SU-DHL-6 (cell line): Measurements from ENCODE around the gene MIA3.

Source experiments
- H2AFZ ChIP-seq: fragments of 200-600 bp; sonication (generic); 2 replicates; pipeline ENCODE4 v1.6.1; 2014; ENCODE audit warnings: low read depth, mild to moderate bottlenecking, moderate library complexity, mixed read lengths, antibody characterized with exemption, low read length; ENCODE audit not compliant: severe bottlenecking
- H3F3A ChIP-seq: fragments of 200-600 bp; shearing (Covaris generic); 2 replicates; pipeline ENCODE4 v1.6.0; 2016; ENCODE audit warnings: antibody characterized with exemption, mild to moderate bottlenecking; ENCODE audit not compliant: insufficient read depth
- H3K27ac ChIP-seq: fragments of 200-600 bp; sonication (generic); 2 replicates; pipeline ENCODE4 v1.5.1; 2016; ENCODE audit warnings: low read depth, mild to moderate bottlenecking, low read length, moderate library complexity, mixed read lengths
- H3K27me3 ChIP-seq: fragments of 200-600 bp; sonication (generic), shearing (Covaris generic); 2 replicates; pipeline ENCODE4 v1.6.0; 2014; ENCODE audit warnings: mild to moderate bottlenecking, low read length
- H3K36me3 ChIP-seq: fragments of 200-600 bp; sonication (generic); 2 replicates; pipeline ENCODE4 v1.6.1; 2014; ENCODE audit warnings: mild to moderate bottlenecking, low read length, mixed read lengths
- H3K4me2 ChIP-seq: fragments of 300-600, 200-600 bp; shearing (Covaris generic), sonication (generic); 2 replicates; pipeline ENCODE4 v1.6.0; 2014; ENCODE audit warnings: low read length, low read depth, mild to moderate bottlenecking; ENCODE audit not compliant: poor library complexity, severe bottlenecking
- H3K4me3 ChIP-seq: fragments of 200-600 bp; sonication (generic); 2 replicates; pipeline ENCODE4 v1.5.1; 2014; ENCODE audit warnings: antibody characterized with exemption, low read length, mild to moderate bottlenecking, mixed read lengths; ENCODE audit not compliant: insufficient read depth, poor library complexity, severe bottlenecking
- H3K79me2 ChIP-seq: fragments of 200-600 bp; sonication (generic); 2 replicates; pipeline ENCODE4 v1.6.1; 2014; ENCODE audit warnings: mild to moderate bottlenecking, low read length, moderate library complexity; ENCODE audit not compliant: insufficient read depth
- H3K9ac ChIP-seq: fragments of 200-600 bp; sonication (generic); 2 replicates; pipeline ENCODE4 v1.7.0; 2014; ENCODE audit warnings: mild to moderate bottlenecking, low read length
- H3K9me2 ChIP-seq: fragments of 200-600 bp; sonication (generic); replicated peaks from 2 replicates; pipeline ENCODE4 v1.6.1; 2014; ENCODE audit warnings: low read length; ENCODE audit not compliant: insufficient read depth
- H3K9me3 ChIP-seq: fragments of 200-600 bp; sonication (generic); 2 replicates; pipeline ENCODE4 v1.6.1; 2014; ENCODE audit warnings: low read length, mixed read lengths; ENCODE audit not compliant: insufficient read depth
- H4K20me1 ChIP-seq: fragments of 200-600 bp; sonication (generic); 2 replicates; pipeline ENCODE4 v1.6.1; 2014; ENCODE audit warnings: low read depth, mild to moderate bottlenecking, antibody characterized with exemption, low read length, moderate library complexity, mixed read lengths
- EZH2phosphoT487 ChIP-seq: fragments of 200-600 bp; sonication (generic), shearing (Covaris generic); conservative IDR thresholded peaks from 2 replicates; pipeline ENCODE4 v1.6.1; 2018; ENCODE audit warnings: mild to moderate bottlenecking, antibody characterized with exemption, low read length, moderate library complexity, mixed read lengths
- TF ChIP-seq, protein P1 (sequence below): fragments of 200-600 bp; sonication (generic); IDR thresholded peaks from one replicate; pipeline ENCODE4 v1.5.1; 2017; ENCODE audit warnings: antibody characterized with exemption, mild to moderate bottlenecking, low read length, moderate library complexity; ENCODE audit not compliant: insufficient read depth, poor library complexity, severe bottlenecking

MIA3 gene

DNA sequence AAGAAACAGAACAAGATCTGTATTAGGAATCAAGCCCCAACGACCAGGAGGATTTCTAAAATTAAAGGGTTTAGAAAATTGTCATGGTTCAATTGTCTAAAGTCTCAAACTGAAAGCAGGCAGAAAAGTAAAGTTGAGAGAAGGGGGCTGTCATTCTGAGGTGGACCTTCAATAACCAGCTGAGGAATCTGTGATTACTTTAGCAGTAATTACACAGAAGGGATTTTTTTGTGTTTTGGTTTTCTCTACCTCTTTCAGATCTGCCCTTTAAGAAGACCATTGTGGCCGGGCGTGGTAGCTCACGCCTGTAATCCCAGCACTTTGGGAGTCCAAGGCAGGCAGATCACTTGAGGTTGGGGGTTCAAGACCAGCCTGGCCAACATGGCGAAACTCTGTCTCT, 77.0 kb downstream of the MIA3 start:
- H3F3A ChIP-seq: no peaks in the 10 kb centered on the region; the same call in 1 of the 2 replicates
- H3K4me3 ChIP-seq: no peak overlapping the region
- H3K9me3 ChIP-seq: no peaks in the 10 kb centered on the region
- no peak overlapping the region for H3K9ac ChIP-seq
- no peak overlapping the region for H3K4me2 ChIP-seq
- no peak overlapping the region for H2AFZ ChIP-seq
- no peaks in the 10 kb centered on the region for H3K79me2 ChIP-seq
- H3K27me3 ChIP-seq: no peaks in the 10 kb centered on the region
- H3K27ac ChIP-seq: no peak overlapping the region
- TF ChIP-seq, protein P1, sequence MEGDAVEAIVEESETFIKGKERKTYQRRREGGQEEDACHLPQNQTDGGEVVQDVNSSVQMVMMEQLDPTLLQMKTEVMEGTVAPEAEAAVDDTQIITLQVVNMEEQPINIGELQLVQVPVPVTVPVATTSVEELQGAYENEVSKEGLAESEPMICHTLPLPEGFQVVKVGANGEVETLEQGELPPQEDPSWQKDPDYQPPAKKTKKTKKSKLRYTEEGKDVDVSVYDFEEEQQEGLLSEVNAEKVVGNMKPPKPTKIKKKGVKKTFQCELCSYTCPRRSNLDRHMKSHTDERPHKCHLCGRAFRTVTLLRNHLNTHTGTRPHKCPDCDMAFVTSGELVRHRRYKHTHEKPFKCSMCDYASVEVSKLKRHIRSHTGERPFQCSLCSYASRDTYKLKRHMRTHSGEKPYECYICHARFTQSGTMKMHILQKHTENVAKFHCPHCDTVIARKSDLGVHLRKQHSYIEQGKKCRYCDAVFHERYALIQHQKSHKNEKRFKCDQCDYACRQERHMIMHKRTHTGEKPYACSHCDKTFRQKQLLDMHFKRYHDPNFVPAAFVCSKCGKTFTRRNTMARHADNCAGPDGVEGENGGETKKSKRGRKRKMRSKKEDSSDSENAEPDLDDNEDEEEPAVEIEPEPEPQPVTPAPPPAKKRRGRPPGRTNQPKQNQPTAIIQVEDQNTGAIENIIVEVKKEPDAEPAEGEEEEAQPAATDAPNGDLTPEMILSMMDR: no peak
- no peak for TF ChIP-seq EZH2phosphoT487
- H3K36me3 ChIP-seq: no peaks in the 10 kb centered on the region
- no peaks in the 10 kb centered on the region for H3K9me2 ChIP-seq
- no peaks in the 10 kb centered on the region for H4K20me1 ChIP-seq

DNA sequence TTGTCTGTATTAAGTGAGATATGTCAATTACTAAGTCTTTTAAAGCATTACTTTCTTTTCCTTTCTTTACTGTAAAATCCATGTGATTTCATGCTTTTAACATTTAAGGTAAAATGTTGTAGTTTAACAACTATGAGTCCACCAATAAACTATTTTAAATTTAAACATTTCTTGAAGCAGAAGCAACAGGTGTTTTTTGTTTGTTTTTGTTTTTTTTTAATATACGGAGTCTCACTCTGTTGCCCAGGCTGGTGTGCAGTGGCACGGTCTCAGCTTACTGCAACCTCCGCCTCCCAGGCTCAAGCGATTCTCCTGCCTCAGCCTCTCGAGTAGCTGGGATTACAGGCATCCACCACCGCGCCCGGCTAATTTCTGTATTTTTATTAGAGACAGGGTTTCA, 78.8 kb downstream of the MIA3 start:
- no peak for TF ChIP-seq EZH2phosphoT487
- TF ChIP-seq, protein P1: no peak
- Histone ChIP-seq H3K27me3 (no peaks in the 10 kb centered on the region), H3K36me3 (no peaks in the 10 kb centered on the region), H3K4me3 (no peak overlapping the region), H3F3A (no peaks in the 10 kb centered on the region), H3K4me2 (no peak overlapping the region), H3K9ac (no peak overlapping the region), H3K9me2 (no peaks in the 10 kb centered on the region), H4K20me1 (no peaks in the 10 kb centered on the region), H3K79me2 (no peaks in the 10 kb centered on the region), H3K27ac (no peak overlapping the region), H3K9me3 (no peaks in the 10 kb centered on the region), H2AFZ (no peak overlapping the region)

DNA sequence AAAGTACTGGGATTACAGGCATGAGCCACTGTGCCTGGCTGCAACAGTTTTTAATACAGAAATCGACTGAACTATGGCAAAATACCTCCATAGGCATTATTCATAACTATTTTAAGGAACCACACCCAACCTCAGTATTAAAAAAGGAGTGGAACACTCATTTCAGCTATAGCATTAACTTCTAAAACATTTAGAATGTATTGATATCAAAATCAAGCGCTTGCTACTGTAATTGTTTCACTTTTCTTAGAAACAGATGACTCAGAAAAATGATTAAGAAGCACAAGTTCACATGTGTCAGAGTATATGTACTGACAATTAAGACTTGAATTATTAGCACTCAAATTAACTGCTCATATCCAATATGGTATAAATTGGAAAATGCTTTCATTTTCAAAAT, 79.3 kb downstream of the MIA3 start:
- Histone ChIP-seq H3K27me3 (no peaks in the 10 kb centered on the region), H3K9me2 (no peaks in the 10 kb centered on the region), H3K9me3 (no peaks in the 10 kb centered on the region), H3K9ac (no peak overlapping the region), H3F3A (no peaks in the 10 kb centered on the region), H3K36me3 (peaks cover 2% of the 10 kb centered on the region; the same call in 1 of the 2 replicates), H3K27ac (no peak overlapping the region), H3K79me2 (no peaks in the 10 kb centered on the region), H4K20me1 (no peaks in the 10 kb centered on the region), H3K4me3 (no peak overlapping the region), H2AFZ (no peak overlapping the region), H3K4me2 (no peak overlapping the region)
- TF ChIP-seq, protein P1: no peak
- TF ChIP-seq EZH2phosphoT487: no peak

- no peak overlapping the region for H3K27ac ChIP-seq
- no peaks in the 10 kb centered on the region for H3K79me2 ChIP-seq
- no peak overlapping the region for H3K9ac ChIP-seq
- no peak overlapping the region for H3K4me2 ChIP-seq
- TF ChIP-seq, protein P1: no peak
- TF ChIP-seq EZH2phosphoT487: no peak
- no peaks in the 10 kb centered on the region for H3K9me2 ChIP-seq
- H4K20me1 ChIP-seq: no peaks in the 10 kb centered on the region
- no peaks in the 10 kb centered on the region for H3K9me3 ChIP-seq
- H3K36me3 ChIP-seq: peaks cover 4% of the 10 kb centered on the region; the same call in 1 of the 2 replicates
- no peaks in the 10 kb centered on the region for H3F3A ChIP-seq
- H2AFZ ChIP-seq: no peak overlapping the region
- no peaks in the 10 kb centered on the region for H3K27me3 ChIP-seq
- no peak overlapping the region for H3K4me3 ChIP-seq
Measured at GRCh38 chr1:222697826-222698225, 79.9 kb downstream of the MIA3 start.
